ENCODE results near the gene TSPAN9.

Gene TSPAN9

GRCh38 chr12:3205742-3206519 lies 128.8 kb downstream of the TSPAN9 start:
- peaks cover 3% of the 10 kb centered on the region for H3K4me1 Mint-ChIP-seq
- H3K9me3 Mint-ChIP-seq, result no peaks in the 10 kb centered on the region
- no peak overlapping the region for H3K27ac Mint-ChIP-seq
- DNase-seq, result no peak
- CTCF ChIA-PET, result interaction anchor here (1.1 to 2.2 kb wide), 2 partner anchors 12 to 70 kb away, joined by 4 to 8 read pairs; no protein-coding TSS in a partner anchor
- no peaks in the 10 kb centered on the region for H3K36me3 Mint-ChIP-seq
- H3K27me3 Mint-ChIP-seq, result peaks cover 36% of the 10 kb centered on the region
- no peak overlapping the region for H3K4me3 Mint-ChIP-seq

DNA sequence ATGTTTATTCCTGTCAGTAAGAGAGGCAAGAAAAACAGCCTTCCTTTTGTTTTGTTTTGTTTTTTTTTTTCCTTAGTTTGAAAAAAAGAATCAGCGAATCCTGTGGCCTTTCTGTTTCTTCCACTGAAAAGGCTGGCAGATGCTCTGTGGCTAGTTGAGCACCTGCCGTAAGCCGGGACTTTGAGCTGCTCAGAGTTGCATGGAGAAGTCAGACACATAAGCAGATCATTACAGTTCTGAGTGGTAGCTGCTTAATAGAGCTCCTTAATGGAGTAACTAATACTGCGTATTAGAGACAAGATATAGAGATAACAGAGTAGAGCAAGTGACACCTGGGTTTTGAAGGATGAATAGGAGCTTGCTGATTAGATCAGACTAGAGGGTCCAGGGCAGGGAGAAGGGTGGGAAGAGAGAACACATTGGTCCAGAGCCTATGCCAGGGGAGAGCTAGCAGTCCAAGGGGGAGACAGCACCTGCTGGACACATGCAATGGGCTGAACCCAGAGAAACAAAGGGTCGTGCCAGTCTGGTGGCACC lies 129.4 kb downstream of the TSPAN9 start:
- Mint-ChIP-seq H3K4me3 (no peak overlapping the region), H3K9me3 (no peaks in the 10 kb centered on the region), H3K36me3 (no peaks in the 10 kb centered on the region), H3K27me3 (peaks cover 29% of the 10 kb centered on the region), H3K27ac (no peak overlapping the region), H3K4me1 (no peaks in the 10 kb centered on the region)
- DNase-seq, result no peak
- CTCF ChIA-PET, result interaction anchor here (1.1 to 2.2 kb wide), 2 partner anchors 12 to 69 kb away, joined by 4 to 8 read pairs; no protein-coding TSS in a partner anchor

- Mint-ChIP-seq H3K27ac (no peak overlapping the region), H3K9me3 (no peaks in the 10 kb centered on the region), H3K27me3 (peaks cover 23% of the 10 kb centered on the region), H3K4me3 (no peak overlapping the region), H3K36me3 (no peaks in the 10 kb centered on the region), H3K4me1 (no peaks in the 10 kb centered on the region)
- DNase-seq, result no peak
- CTCF ChIA-PET, result interaction anchor here (0.7 to 2.2 kb wide), 2 partner anchors 68 to 72 kb away, joined by 3 to 8 read pairs; no protein-coding TSS in a partner anchor
Measured at GRCh38 chr12:3207175-3207574, 130.0 kb downstream of the TSPAN9 start.

GRCh38 chr12:3207858-3208257 lies 130.7 kb downstream of the TSPAN9 start:
- CTCF ChIA-PET, result interaction anchor here (0.7 to 2.2 kb wide), 2 partner anchors 68 to 73 kb away, joined by 3 to 8 read pairs; no protein-coding TSS in a partner anchor
- H3K9me3 Mint-ChIP-seq, result no peaks in the 10 kb centered on the region
- no peak for DNase-seq
- no peaks in the 10 kb centered on the region for H3K36me3 Mint-ChIP-seq
- no peaks in the 10 kb centered on the region for H3K4me1 Mint-ChIP-seq
- H3K27me3 Mint-ChIP-seq, result peaks cover 22% of the 10 kb centered on the region
- no peak overlapping the region for H3K27ac Mint-ChIP-seq
- no peak overlapping the region for H3K4me3 Mint-ChIP-seq

GRCh38 chr12:3213188-3213587 lies 136.0 kb downstream of the TSPAN9 start:
- DNase-seq, result no peak
- Mint-ChIP-seq H3K4me1 (no peaks in the 10 kb centered on the region), H3K27me3 (peaks cover 11% of the 10 kb centered on the region), H3K4me3 (no peak overlapping the region), H3K27ac (no peak overlapping the region), H3K36me3 (no peaks in the 10 kb centered on the region), H3K9me3 (no peaks in the 10 kb centered on the region)
- CTCF ChIA-PET, result no interaction called here

DNA sequence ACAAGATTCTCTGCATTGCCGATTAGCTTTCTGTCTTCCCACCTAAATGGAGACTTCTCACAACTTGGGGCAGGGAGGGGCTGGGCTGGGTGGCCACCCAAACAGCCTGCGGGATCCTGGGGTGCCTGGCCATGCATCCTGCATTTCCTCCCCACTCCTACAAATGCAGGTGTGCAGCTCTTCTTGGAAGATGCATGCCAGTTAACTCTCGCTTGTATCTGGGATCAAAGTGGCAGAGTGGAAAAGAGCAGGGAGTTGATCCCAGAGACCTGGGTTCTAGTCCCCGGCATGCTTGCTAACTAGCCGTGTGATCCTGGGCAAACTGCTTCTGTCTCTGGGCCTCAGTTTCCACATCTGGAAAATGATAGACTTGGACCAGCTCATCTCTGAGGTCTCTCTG lies 136.6 kb downstream of the TSPAN9 start:
- CTCF ChIA-PET, result interaction anchor here (0.6 kb wide), 1 partner anchor 1183 kb away, joined by 3 read pairs; no protein-coding TSS in a partner anchor
- Mint-ChIP-seq H3K4me3 (no peak overlapping the region), H3K27me3 (peaks cover 12% of the 10 kb centered on the region), H3K36me3 (no peaks in the 10 kb centered on the region), H3K4me1 (no peaks in the 10 kb centered on the region), H3K27ac (no peak overlapping the region), H3K9me3 (no peaks in the 10 kb centered on the region)
- DNase-seq, result no peak

DNA sequence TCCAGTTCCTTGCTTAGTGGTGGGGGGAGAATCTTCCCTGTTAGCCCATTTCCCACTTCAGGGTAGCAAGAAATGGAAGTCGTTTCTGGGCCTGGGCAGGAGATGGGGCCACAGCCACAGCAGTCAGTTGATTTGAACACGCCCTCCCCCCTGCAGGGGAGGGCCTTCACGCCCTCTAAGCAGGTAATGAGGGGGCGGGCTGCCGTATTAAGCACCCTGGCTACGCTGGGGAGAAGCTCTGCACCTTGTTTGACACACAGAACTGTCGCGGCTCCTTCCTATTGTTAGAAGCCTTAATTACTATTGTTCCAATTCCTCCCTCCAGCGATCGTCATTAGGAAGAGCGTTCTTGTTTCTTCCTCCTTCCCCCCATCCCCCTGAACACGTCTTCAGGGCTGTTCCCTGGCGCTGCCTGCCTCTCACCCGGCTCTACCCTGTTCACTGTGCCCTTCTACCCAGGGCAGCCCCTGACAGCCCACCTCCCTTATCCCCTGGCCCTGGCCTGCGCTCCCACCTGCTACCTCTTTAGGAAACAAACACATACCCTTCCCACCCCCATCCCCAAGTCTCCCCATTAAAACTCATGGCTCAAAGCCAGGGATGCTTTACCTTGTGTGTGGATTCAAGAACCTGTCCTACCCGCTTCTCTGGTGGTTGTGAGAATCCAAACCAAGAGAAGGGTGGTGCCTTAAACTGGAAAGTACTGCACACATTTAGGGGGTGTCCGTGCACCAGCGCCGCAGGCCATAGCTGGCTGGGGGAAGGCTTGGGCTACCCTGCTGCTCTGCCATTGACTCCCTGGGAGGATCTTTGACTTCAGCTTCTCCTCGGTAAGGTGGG lies 137.6 kb downstream of the TSPAN9 start:
- no peaks in the 10 kb centered on the region for H3K4me1 Mint-ChIP-seq
- H3K36me3 Mint-ChIP-seq, result no peaks in the 10 kb centered on the region
- no peak for DNase-seq
- no peaks in the 10 kb centered on the region for H3K9me3 Mint-ChIP-seq
- no peak overlapping the region for H3K27ac Mint-ChIP-seq
- H3K4me3 Mint-ChIP-seq, result no peak overlapping the region
- H3K27me3 Mint-ChIP-seq, result peaks cover 12% of the 10 kb centered on the region
- CTCF ChIA-PET, result no interaction called here

GRCh38 chr12:3215410-3215975 lies 138.3 kb downstream of the TSPAN9 start:
- no peaks in the 10 kb centered on the region for H3K4me1 Mint-ChIP-seq
- DNase-seq, result no peak
- H3K36me3 Mint-ChIP-seq, result no peaks in the 10 kb centered on the region
- no peak overlapping the region for H3K4me3 Mint-ChIP-seq
- H3K27ac Mint-ChIP-seq, result no peak overlapping the region
- peaks cover 12% of the 10 kb centered on the region for H3K27me3 Mint-ChIP-seq
- CTCF ChIA-PET, result no interaction called here
- H3K9me3 Mint-ChIP-seq, result no peaks in the 10 kb centered on the region

DNA sequence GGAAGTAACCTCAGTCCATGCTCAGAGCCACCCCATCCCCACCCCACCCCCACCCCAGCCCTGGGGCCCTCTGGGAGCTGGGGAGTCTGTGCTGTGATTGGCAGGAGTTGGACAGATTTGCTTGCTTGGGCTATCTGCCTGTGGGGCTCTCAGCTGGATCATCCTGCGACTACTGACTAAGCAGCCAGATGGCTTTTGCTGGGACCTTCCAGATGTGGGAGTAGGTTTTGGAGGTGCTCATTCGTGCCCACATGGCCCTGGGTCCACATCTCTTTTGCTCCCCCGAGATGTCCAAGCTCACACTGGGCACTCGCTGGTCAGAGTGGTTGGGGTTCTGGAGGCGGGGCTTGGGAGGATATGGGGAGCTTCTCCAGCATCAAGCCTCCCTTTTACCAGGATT lies 138.9 kb downstream of the TSPAN9 start:
- Mint-ChIP-seq H3K36me3 (no peaks in the 10 kb centered on the region), H3K4me3 (no peak overlapping the region), H3K9me3 (no peaks in the 10 kb centered on the region), H3K27ac (no peak overlapping the region), H3K27me3 (peaks cover 16% of the 10 kb centered on the region), H3K4me1 (no peaks in the 10 kb centered on the region)
- DNase-seq, result no peak
- CTCF ChIA-PET, result no interaction called here

- H3K4me3 Mint-ChIP-seq, result no peak overlapping the region
- no peaks in the 10 kb centered on the region for H3K9me3 Mint-ChIP-seq
- H3K27me3 Mint-ChIP-seq, result peaks cover 16% of the 10 kb centered on the region
- no peak overlapping the region for H3K27ac Mint-ChIP-seq
- H3K36me3 Mint-ChIP-seq, result no peaks in the 10 kb centered on the region
- CTCF ChIA-PET, result no interaction called here
- no peak for DNase-seq
- H3K4me1 Mint-ChIP-seq, result no peaks in the 10 kb centered on the region
Measured at GRCh38 chr12:3216726-3217682, 139.8 kb downstream of the TSPAN9 start.

DNA sequence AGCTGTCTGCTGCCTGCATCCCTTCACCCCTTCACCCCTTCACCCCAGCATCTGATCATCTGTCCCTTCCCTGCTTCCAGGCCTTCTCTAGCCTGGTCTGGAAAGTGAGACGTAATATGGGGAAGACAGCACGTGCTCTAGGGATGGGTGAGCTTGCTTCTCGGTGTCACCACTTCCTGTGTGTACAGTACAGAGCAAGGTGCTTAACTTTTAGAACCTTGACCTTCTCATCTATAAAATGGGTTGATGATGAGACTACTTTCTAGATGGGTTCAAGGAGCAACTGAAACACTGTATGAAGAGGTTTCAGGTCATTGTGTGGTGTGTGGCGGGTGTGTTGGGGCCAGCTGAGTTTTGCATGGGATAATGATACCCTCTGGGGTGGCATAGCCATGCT lies 140.5 kb downstream of the TSPAN9 start:
- no peak for DNase-seq
- CTCF ChIA-PET, result interaction anchor here (1.1 kb wide), 1 partner anchor 12 kb away, joined by 4 read pairs; no protein-coding TSS in a partner anchor
- H3K9me3 Mint-ChIP-seq, result no peaks in the 10 kb centered on the region
- H3K27me3 Mint-ChIP-seq, result peaks cover 12% of the 10 kb centered on the region
- no peaks in the 10 kb centered on the region for H3K36me3 Mint-ChIP-seq
- H3K27ac Mint-ChIP-seq, result no peak overlapping the region
- no peak overlapping the region for H3K4me3 Mint-ChIP-seq
- H3K4me1 Mint-ChIP-seq, result no peaks in the 10 kb centered on the region

DNA sequence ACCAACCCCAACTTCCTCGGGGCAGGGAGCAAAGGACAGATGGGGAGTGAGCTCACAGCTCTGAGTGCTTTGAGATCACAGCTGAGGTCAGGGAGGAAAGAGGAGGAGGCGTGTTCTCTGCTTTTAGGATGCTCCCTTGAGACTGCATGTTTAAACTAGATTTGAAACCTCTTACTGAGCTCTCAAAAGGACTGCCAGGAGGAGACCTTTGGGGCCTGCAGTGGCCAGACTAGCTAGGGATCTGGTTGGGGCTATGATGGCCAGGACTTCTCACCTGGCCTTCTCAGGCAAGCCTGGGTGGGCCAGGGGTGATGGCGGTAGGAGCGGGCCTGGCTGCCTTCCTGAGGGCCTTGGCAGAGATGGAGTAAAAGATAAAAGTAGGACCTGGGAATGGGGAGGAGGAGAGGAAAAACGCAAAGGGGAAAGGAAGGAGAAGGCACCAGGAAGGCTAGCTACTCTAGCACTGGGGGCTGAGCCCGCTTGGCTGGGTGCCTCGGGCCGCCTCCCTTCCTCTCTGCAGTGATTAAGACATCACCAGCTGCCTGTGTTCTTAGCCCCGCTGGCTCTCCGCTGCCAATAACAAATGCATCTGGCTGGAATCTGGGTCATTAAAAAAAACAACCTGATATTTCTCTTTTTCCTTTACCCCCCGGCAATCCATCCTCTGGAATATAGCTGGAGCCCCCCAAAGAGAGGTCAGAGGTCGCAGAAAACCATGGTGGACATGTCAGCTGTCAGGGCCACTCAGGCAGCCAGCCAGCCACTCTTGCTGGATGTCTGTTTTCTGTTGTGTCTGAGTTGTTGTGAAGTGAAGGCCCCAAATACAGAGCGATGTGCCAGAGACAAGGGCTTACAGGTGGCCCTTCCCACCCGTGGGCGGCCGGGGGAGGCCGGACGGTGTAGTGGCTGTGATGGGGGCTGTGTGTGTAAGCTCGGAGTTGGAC lies 141.3 kb downstream of the TSPAN9 start:
- no peaks in the 10 kb centered on the region for H3K4me1 Mint-ChIP-seq
- H3K9me3 Mint-ChIP-seq, result no peaks in the 10 kb centered on the region
- no peak for DNase-seq
- peaks cover 9% of the 10 kb centered on the region for H3K27me3 Mint-ChIP-seq
- CTCF ChIA-PET, result interaction anchor here (1.1 kb wide), 1 partner anchor 12 kb away, joined by 4 read pairs; no protein-coding TSS in a partner anchor
- no peak overlapping the region for H3K4me3 Mint-ChIP-seq
- no peak overlapping the region for H3K27ac Mint-ChIP-seq
- H3K36me3 Mint-ChIP-seq, result no peaks in the 10 kb centered on the region
